Tibial nerve (tissue), 3 donors: ENCODE results near the gene LIMS1.

Source experiments
- CTCF ChIP-seq, 5 experiments: fragments of 200-600 bp in 3 of 5; fragments of 450-650 bp in 2 of 5; sonication (generic) in 3 of 5; IDR thresholded peaks; one replicate each; pipeline ENCODE4 v1.5.1; 2016 to 2019; ENCODE audit warnings: antibody characterized with exemption in 5 of 5, mild to moderate bottlenecking in 3 of 5, moderate library complexity in 2 of 5
- POLR2A ChIP-seq, 2 donors: fragments of 450-650 bp; IDR thresholded peaks; one replicate each; pipeline ENCODE4 v1.6.1; 2017; ENCODE audit warnings: antibody characterized with exemption in 2 of 2, mild to moderate bottlenecking in 2 of 2, moderate library complexity in 2 of 2

GRCh38 chr2:108616318-108616717 lies 82.0 kb downstream of the LIMS1 start:
- TF ChIP-seq POLR2A (IDR thresholded peaks at IDR 0.05) (no peak), CTCF (IDR thresholded peaks at IDR 0.05) (no peak)
